T47D (cell line): ENCODE measurements around the gene CYS1.

Experiments
- DNase-seq, 2 experiments: peaks; one replicate each; pipeline versions ENCODE4 v3.0.0 to v3.0.0-alpha.2; 2011 to 2012; ENCODE audit warnings: low read depth in 1 of 2, low spot score in 1 of 2
- JUND ChIP-seq: IDR thresholded peaks from 2 replicates; pipeline ENCODE4 v1.6.1; 2012; ENCODE audit warnings: low read depth
- in situ Hi-C: cut with HindIII; loops from 2 replicates; pipeline ENCODE4 v1.10.0; 2016; ENCODE audit warnings: low sequenced_read_pairs, low pct_unique_long_range_greater_than_20kb

CYS1 gene, protein sequence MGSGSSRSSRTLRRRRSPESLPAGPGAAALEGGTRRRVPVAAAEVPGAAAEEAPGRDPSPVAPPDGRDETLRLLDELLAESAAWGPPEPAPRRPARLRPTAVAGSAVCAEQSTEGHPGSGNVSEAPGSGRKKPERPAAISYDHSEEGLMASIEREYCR

DNA sequence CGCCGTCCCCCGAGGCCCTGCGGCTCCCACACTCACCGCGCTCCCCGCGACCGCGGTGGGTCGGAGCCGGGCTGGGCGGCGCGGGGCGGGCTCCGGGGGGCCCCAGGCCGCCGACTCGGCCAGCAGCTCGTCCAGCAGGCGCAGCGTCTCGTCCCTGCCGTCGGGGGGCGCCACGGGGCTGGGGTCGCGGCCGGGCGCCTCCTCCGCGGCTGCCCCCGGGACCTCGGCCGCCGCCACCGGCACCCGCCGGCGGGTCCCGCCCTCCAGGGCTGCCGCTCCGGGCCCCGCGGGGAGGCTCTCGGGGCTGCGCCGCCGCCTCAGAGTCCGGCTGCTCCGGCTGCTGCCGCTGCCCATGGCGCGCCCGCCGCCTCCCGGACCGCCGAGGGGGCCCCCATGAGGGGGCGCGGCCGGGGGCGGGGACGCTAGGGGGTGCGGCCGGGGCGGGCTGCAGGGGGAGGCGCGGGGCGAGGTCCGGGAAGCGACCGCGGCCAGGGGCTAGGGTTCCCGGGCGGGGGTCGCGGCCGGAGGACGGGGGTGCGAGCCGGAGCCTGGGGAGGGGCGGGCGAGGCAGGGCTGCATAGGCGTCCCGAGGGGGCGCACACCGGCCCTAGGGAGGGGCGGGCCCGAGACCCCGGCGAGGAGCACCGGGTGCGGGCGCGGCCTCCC is at the start of gene CYS1:
Gene CYS1, minus strand, starts transcription at position 542 of the 666 bp plus-strand sequence. Its CDS starts 188 bp downstream, at position 354.
- TF ChIP-seq JUND: no peak
- in situ Hi-C loops: no loop called here
- DNase-seq: peak; percentile 21 to 34

DNA sequence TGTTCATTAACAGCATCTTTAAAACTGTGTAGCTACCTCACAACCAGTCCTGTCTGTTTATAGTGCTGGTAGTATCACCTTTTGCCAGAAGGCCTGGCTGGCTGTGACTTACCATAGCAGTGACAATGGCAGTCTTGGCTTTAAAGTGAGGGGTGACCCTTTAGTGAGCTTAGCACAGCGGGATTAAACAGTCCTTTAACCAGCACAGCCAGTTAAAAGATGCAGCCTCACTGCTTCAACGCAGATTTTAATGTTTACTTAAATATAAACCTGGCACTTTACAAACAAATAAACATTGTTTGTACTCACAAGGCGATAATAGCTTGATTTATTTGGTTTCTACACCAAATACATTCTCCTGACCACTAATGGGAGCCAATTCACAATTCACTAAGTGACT is 49.3 kb upstream of the CYS1 start:
- in situ Hi-C loops: no loop called here
- TF ChIP-seq JUND: no peak
- DNase-seq: no peak

DNA sequence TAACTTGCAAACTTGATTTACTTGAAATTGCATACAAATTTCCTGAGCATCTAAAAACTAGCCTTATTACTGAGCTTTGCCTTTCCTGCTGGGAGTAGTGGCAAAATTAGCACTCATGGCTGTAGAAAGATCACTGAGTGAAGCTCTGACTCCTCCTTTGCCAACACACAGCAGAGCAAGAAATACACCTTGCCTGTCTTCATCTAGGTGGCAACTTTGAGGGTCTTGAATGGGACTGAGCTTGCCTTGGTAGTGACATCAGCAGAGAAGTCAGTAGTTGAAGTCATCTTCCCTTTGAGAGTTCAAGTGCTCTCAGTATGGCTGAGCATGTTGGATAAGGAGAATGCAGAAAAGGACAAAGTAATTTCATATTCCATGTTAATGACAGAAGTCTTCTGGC is 48.2 kb upstream of the CYS1 start:
- no peak for DNase-seq
- in situ Hi-C loops: no loop called here
- TF ChIP-seq JUND: no peak

DNA sequence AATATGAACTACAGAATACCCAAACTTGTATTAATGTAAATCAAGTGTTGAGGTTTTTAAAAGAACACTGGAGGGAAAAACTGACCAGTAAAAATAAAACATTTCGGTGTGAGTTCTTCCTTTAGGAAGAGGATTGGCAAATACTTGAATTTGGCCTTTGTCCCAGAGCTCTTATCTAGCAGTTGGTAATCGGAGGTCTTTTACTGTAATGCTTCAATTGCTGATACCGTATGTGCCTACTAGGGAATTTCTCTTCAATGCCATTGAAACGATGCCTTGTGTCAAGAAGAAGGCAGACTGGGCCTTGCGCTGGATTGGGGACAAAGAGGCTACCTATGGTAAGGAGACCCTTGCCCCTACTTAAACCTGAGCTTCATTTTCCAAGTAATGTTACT is 46.4 kb upstream of the CYS1 start:
- in situ Hi-C loops: no loop called here

DNA sequence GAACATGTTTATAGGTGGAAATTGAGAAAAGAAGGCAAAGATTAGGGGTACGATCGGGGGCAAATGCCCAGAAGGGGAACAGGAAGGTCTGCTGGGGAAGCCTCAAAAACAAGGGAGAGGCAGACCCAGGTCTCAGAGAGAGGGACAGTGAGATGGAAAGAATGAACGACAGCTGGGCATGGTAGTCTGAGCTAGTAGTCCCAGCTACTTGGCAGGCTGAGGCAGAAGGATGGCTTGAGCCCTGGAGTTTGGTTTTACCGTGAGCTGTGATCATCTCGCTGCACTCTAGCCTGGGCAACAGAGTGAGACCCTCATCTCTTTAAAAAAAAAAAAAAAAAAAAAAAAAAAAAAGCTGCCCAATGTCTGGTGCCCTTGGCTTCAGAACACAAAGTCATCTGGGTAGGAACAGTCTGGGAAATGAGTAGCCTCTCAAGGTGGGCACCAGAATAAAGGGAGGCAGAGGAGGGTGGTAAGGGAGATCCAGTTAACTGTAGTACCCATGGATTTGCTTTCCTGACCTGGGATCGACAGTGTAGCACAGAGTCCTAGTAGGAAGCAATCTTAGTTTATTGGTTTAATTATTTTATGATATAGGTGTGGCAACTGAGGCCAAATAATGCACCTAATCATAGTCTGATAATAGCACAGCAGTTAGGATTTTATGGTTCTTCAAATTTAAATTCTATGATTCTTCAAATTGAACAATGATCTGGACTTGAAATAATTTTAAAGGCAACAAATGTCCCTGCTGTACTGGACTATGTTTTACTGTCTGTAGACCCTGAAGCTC is 45.8 kb upstream of the CYS1 start:
- in situ Hi-C loops: no loop called here
- TF ChIP-seq JUND: no peak
- DNase-seq: no peak

More for the DNA sequence above, 46.4 kb upstream of the CYS1 start:
- DNase-seq: no peak
- no peak for TF ChIP-seq JUND

DNA sequence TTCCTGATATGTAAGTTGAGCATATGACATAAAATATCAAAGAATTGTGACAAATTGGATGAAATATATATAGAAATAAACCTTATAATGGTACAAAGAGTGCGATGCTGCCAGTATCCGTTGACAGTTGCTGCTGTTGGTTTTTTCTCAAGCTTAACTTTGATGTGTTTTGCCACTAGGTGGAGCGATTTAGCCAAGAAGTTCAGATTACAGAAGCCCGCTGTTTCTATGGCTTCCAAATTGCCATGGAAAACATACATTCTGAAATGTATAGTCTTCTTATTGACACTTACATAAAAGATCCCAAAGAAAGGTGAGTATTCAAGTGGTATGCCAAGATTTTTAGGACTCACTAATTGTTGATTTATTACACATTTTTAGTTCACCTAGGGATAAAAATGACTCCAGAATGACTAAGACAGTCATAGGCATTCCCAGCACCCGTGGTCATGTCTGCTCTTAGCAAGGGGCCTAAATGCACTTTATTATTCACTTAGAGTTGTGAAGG is 44.4 kb upstream of the CYS1 start:
- in situ Hi-C loops: no loop called here
- peak in 1 of 2 experiments; percentile 76 for DNase-seq
- no peak for TF ChIP-seq JUND

DNA sequence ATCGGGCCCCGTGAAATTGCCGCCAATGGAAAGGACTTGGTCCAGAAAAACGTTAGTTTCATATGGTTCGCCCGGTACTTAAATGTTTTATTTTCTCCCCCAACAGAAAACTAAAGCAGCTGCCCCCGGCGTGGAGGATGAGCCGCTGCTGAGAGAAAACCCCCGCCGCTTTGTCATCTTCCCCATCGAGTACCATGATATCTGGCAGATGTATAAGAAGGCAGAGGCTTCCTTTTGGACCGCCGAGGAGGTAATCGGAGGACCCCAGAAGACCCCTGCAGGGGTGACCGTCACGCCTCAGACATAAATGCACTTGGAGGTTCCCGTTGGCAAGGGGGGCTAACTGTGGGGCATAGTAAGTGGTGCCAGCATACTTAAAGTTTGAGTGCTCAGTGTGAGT is 43.1 kb upstream of the CYS1 start:
- DNase-seq: no peak
- no peak for TF ChIP-seq JUND
- in situ Hi-C loops: no loop called here

DNA sequence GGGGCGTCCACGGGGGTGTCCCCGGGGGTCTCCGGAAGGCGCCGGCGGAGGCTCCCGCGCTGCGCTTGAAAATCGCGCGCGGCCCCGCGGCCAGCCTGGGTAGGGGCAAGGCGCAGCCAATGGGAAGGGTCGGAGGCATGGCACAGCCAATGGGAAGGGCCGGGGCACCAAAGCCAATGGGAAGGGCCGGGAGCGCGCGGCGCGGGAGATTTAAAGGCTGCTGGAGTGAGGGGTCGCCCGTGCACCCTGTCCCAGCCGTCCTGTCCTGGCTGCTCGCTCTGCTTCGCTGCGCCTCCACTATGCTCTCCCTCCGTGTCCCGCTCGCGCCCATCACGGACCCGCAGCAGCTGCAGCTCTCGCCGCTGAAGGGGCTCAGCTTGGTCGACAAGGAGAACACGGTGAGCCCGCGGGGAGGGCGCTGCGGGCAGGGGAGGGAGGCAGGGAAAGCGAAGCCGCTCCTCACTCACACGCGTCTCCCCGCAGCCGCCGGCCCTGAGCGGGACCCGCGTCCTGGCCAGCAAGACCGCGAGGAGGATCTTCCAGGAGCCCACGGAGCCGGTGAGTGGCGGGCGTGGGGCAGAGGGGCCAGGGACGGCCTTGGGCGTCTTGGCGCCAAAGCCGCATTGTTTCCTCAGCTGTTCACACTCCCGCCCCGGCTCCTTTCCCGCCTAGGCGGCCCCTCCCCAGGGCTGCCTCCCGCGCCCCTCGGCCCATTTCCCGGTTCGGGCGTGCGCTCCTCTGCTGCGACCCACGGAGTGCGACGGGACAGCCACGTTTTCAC is 42.5 kb upstream of the CYS1 start, which contains the start of gene RRM2:
Gene RRM2, plus strand, starts transcription at position 240 of the 781 bp plus-strand sequence. Its CDS starts 60 bp downstream, at position 300.
- no peak for TF ChIP-seq JUND
- peak; percentile 86 to 90 for DNase-seq
- in situ Hi-C loops: no loop called here

DNA sequence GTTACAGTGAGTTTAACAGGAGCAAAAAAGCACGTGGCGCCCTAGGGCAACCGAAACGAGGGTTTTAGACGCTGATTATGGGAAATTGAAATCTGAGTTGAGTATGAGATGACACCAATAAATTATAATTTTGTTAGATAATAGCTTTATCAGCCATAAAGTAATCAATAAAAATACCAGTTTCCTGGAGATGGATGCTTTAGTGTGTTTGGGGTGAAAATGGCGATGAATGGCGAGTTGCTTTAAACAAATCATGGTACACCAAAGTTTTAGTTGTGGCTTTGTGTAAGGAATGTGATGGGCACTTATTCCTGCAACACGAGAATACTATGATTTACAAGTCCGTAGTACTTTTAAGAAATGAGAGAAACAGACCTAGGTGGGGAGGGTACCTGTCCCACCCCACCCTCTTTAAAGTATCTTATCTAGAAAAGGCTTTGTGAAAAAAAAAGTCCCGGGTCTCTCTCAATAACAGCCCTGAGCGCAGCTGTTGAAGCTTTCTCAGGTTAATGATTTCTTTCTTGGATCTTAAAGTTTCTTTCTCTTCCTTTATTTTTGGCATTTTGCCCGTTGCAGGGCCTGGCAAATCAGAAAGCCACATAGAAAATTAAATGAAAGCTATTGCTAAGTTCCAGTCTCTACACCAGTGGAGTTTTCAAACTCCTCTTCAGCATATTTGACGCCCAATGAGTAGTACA is 40.8 kb upstream of the CYS1 start:
- no peak for TF ChIP-seq JUND
- DNase-seq: peak in 1 of 2 experiments; percentile 47
- in situ Hi-C loops: no loop called here

DNA sequence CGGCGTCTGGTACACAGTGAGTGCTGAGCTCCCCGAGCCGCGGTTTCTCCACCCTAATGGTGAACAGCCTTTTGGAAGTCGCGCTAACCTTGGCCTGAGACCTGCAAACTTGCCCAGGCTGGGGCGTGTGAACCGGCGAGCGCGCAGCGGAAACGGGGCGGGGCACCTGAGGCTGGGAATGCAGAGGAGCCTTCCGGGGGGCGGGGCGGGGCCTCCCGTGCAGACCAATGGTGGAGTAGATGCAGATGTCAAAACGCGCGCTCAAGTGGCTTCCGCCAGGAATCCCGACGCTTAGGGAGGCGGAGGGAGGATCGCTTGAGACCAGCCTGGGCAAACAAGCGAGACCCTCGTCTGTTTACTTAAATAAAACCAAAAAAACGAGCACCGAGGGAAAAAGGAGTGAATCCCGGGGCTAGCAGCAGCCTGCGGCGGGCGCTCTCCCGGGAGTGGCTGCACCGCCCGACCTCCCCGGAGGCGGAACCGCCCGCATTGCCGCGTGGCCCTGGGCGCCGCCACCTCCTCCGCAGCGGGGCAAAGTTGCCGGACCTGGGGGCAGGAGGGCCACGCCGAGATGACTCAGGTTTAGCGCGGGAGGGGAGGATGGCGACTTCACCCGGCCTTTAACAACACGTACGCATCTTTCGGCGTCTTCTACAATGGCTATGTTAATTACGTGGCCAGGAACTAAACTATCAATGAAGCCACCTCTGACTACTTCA is 40.1 kb upstream of the CYS1 start:
- TF ChIP-seq JUND: no peak
- DNase-seq: peak; percentile 76 to 95
- in situ Hi-C loops: no loop called here

DNA sequence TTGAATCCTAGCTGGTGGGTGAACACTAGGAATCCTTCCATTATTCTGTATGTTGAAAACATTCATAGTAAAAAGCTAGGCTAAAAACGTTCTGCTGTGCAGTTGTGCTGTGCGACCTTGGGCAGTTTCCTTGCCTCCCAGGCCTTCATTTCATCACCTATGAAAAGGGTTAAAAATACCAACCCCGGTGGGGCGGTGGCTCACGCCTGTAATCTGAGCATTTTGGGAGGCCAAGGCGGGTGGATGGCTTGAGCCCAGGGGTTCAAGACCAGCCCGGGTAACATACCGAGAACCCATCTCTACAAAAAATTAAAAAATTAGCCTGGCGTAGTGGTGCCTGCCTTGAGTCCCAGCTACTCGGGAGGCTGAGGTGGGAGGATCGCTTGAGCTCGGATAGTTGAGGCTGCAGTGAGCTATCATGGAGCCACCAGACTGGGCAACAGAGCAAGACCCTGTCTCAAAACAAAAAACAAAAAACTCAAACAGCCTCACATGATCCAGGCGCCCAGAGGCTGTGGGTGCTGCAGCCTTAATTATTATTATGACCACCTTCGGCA is 39.5 kb upstream of the CYS1 start:
- no peak for DNase-seq
- TF ChIP-seq JUND: no peak
- in situ Hi-C loops: no loop called here

DNA sequence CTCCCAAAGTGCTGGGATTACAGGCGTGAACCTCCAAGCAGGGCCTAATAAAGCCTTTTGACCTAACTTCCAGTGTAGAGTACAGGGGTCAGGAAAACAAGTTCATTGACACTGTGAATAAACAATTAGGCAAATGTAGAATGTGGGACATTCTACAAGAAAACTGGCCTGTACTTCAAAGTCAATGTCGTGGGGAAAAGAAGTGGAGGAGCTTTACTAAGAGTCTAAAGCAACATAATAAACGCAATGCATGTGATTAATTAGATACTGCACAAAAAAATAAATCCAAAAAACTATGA is 38.8 kb upstream of the CYS1 start:
- in situ Hi-C loops: no loop called here
- TF ChIP-seq JUND: no peak
- no peak for DNase-seq
